C4-2B (cell line): ENCODE data around the gene PLXDC1.

Source experiments
- ZFX ChIP-seq: fragments of 450-650 bp; IDR thresholded peaks from 2 replicates; pipeline ENCODE4 v1.6.1; 2017
- TF ChIP-seq, protein P1 (sequence below): fragments of 450-650 bp; conservative IDR thresholded peaks from 2 replicates; pipeline ENCODE4 v1.5.1; 2017; ENCODE audit warnings: mild to moderate bottlenecking

DNA sequence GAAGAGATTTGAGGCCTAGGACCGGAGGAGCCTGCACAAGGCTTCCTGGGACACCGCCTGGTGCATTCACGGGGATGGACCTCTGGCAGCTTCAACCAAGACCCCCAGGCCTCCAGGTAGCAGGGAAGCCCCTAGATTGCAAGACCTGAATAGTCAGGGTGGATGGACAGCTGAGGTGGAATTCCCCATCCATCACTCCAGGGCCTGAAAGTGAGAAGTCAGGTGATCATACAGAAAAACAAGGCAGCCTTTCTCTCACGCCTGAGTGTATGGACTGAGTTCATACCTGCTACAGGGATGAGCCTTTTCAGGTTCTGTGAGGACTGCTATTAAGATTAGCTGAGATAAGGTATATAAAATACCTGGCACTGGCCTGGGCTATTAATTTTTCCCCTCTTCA lies 74.2 kb downstream of the PLXDC1 start:
- TF ChIP-seq, protein P1, sequence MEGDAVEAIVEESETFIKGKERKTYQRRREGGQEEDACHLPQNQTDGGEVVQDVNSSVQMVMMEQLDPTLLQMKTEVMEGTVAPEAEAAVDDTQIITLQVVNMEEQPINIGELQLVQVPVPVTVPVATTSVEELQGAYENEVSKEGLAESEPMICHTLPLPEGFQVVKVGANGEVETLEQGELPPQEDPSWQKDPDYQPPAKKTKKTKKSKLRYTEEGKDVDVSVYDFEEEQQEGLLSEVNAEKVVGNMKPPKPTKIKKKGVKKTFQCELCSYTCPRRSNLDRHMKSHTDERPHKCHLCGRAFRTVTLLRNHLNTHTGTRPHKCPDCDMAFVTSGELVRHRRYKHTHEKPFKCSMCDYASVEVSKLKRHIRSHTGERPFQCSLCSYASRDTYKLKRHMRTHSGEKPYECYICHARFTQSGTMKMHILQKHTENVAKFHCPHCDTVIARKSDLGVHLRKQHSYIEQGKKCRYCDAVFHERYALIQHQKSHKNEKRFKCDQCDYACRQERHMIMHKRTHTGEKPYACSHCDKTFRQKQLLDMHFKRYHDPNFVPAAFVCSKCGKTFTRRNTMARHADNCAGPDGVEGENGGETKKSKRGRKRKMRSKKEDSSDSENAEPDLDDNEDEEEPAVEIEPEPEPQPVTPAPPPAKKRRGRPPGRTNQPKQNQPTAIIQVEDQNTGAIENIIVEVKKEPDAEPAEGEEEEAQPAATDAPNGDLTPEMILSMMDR, result no peak
- TF ChIP-seq ZFX, result no peak
